GM18520 (cell line): ENCODE data around the gene TREM2.
"Not testable (repeated sequence)": the region's sequence is repeated elsewhere in the genome, so short reads cannot be mapped to it uniquely, and the experiment has no call there.

Source experiments
- ATAC-seq: cut with Tn5 transposase; IDR thresholded peaks from one replicate; pipeline ENCODE4 v1.9.1; 2021; ENCODE audit not compliant: unreplicated experiment

Gene TREM2

DNA sequence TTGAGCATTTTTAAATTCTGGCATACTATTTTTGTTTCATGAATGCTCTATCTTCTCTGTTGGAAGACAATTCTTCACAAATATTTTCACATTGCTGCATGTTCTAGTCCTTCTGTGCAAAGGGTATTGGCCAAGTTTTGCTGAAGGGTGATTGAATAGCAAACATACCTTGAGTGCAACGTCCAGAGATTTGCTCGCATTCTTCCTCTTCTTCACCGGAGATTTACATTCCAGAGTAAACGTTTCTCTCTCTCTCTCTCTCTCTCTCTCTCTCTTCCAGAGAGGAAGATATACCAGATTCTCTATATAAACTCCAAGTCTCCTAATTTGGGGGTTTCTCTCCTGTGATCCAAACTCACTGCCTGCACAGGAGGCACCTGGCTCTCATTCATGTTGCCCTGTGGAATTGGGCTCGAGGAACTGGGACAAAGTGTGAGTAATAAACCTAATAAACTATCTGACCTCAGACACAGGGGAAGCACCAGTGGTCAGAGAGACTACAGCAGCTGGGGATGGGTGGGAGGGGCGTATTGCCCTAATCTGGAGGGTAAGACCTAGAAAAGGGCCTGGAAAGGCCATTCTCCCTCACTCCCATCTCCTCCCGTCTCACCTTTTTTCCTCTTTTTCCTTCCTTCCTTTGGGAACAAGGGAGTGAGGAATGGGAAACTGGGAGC, 7.6 kb downstream of the TREM2 start:
- no peak for ATAC-seq

GRCh38 chr6:41153992-41154625, 8.8 kb downstream of the TREM2 start, which contains the start of gene TREML1:
Gene TREML1, minus strand, starts transcription at chr6:41154347. Its CDS starts 59 bp downstream, at chr6:41154288.
- ATAC-seq: no peak

GRCh38 chr6:41153451-41153850, 9.5 kb downstream of the TREM2 start:
- no peak for ATAC-seq

GRCh38 chr6:41150671-41151070, 12.2 kb downstream of the TREM2 start:
- ATAC-seq: no peak

DNA sequence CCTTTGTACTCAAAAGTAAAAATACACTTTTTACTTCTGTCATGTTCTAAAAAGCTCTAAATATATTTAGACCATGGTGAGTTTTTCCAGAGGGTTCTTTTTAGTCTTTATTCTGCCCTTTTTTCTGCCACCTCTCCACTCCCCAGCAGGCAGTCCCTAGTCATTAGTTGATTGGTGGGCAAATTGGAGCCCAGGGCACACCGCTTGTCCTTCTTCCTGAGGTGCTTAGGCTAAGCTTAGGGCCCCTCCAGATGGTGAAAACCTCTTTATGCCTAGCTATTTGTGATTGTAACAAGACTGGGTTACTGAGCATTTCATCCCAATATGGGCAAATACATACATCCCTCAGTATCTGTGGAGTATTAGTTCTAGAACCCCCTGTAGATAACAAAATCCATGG, 15.0 kb downstream of the TREM2 start:
- no peak for ATAC-seq

GRCh38 chr6:41136911-41137310, 26.0 kb downstream of the TREM2 start:
- no peak for ATAC-seq

DNA sequence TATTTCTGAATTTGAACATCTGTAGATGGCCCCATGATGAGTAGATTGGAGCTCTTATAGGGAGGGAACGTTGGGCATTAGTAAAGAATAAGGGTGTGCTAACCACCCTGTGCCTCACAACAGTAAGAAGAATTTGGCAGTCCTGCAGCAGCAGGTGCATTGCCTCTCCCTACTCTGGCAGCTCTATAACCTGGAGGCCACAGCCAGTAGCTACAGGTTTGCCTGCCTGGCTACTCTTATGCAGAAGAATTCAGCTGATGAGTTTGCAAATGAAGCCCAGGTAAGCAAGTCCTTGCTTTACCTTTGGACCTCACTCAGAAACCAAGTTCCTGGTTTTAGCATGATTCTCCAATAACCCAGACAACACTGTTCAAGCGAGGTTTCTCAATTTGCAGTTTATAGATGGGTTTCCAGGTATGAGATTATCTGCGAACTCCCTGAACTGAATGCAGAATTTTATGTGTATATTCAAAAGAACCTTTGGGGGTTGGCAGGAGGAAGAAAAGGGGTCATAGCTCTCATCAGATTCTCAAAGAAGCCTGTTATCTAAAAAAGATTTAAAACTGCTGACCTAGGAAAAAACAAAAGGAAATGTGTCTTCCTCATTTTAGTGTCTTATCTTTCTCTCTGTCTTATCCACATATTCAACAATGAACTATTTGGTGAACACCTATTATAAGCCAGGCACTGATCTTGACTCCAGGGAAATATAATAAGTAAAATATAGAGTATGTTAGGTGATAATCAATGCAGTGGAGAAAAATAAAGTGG, 27.7 kb downstream of the TREM2 start:
- no peak for ATAC-seq

GRCh38 chr6:41132254-41132653, 30.7 kb downstream of the TREM2 start:
- ATAC-seq: no peak

DNA sequence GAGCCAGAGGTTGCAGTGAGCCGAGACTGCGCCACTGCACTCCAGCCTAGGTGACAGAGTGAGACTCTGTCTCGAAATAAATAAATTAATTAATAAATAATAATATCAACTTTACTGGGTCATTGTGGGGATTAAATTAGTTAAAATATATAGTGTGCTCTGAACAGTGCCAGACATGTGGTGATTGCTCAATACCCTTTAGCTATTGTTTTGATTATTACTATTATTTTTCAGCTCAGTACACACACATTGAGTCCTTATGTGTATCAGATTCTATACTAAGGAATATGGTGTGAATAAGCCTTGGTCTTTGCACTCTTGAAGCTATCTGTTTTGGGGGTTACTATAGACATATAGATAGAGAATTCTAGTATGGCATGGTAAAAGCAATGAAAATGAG, 37.6 kb downstream of the TREM2 start:
- no peak for ATAC-seq

- ATAC-seq: no peak
Observed at GRCh38 chr6:41122918-41123317, 40.0 kb downstream of the TREM2 start.

- no peak for ATAC-seq
Observed at GRCh38 chr6:41122373-41122772, 40.5 kb downstream of the TREM2 start.

DNA sequence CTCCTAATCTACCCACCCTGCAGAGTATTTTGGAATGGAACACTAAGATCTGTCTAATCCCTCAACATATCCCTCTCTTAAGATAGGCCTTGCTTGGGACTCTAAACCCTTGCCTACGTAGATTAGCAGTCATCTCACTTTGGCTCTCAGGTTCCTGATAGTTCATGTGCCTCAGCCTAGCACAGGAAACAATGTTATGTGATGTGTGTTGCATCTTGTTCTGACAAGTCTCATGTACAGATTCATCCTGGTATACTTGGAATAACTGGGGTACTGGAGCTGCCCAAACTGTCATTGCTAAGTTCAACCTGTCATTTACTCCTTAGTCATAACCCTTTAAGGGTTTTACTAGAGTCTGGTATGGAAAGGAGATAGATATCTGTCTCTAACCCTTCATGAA, 42.9 kb downstream of the TREM2 start:
- no peak for ATAC-seq

DNA sequence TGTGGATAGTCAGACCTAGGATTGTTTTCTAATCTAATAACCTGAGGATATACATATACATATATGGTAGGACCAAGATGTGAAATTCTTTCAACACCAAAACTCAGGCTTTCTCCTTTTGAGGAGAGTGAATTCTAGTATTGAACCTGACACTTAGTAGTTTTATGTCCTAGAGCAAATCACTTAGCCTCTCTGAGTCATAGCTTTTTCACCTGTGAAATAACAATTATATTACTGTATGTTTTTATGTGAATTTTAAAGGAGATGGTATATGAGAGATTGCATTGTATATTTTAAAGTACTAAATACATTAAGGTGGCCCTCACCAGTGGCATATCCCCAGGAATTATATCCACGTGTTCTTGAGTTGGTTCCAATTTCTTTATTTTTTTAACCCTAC, 43.4 kb downstream of the TREM2 start:
- no peak for ATAC-seq

GRCh38 chr6:41115027-41115426, 47.9 kb downstream of the TREM2 start:
- ATAC-seq: not testable (repeated sequence)

DNA sequence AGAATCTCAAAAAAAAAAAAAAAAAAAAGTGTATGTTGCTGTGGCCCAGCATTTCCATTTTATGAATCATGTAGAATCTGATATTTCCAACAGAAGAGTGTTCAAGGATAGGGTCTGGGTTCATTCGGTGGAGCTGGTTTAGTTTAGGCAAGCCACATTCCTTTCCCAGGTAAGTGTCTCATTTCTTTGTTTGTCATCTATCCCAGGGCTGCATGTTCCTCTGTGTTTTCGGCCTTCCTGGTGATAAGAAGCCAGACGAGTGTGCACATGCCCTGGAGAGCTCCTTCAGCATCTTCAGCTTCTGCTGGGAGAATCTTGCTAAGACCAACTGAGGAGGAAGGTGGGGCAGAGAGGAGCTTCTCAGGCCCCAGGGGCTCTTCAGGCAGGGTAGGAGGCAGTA, 51.9 kb downstream of the TREM2 start:
- no peak for ATAC-seq
